Tibial artery (tissue), 4 donors: Measurements from ENCODE around the gene KAT7.

ENCODE experiments used
- DNase-seq, 2 donors: peaks; one replicate each; pipeline ENCODE4 v3.0.0-alpha.2; 2019
- H3K27ac ChIP-seq, 2 donors: fragments of 200-600 bp; sonication (generic) in 1 of 2; 1 replicate in 1 of 2; 2 replicates in 1 of 2; pipeline ENCODE4 v1.5.1; 2018 to 2019; ENCODE audit warnings: mild to moderate bottlenecking in 1 of 2
- H3K27me3 ChIP-seq, 2 donors: fragments of 200-600 bp; sonication (generic) in 1 of 2; one replicate each; pipeline versions ENCODE4 v1.5.1 to v1.6.0; 2016 to 2019
- H3K36me3 ChIP-seq, 3 donors: fragments of 200-600 bp; sonication (generic) in 2 of 3; one replicate each; pipeline ENCODE4 v1.5.1; 2016 to 2019; ENCODE audit warnings: mild to moderate bottlenecking in 2 of 3
- H3K4me1 ChIP-seq, 4 donors: fragments of 200-600 bp; sonication (generic) in 2 of 4; 1 replicate in 3 of 4; 2 replicates in 1 of 4; pipeline ENCODE4 v1.5.1; 2016 to 2019
- H3K4me3 ChIP-seq, 2 donors: fragments of 200-600 bp; sonication (generic) in 1 of 2; 1 replicate in 1 of 2; 2 replicates in 1 of 2; pipeline ENCODE4 v1.5.1; 2018 to 2019; ENCODE audit warnings: mild to moderate bottlenecking in 2 of 2
- H3K9me3 ChIP-seq, 3 donors: fragments of 200-600 bp; sonication (generic) in 1 of 3; one replicate each; pipeline ENCODE4 v1.5.1; 2016 to 2019
- intact Hi-C: fragments of 100-400 bp; cut with DNase I; formaldehyde crosslinking; loops from one replicate; pipeline ENCODE4 v1.15.0; 2023; ENCODE audit warnings: low total_unique reads
- TF ChIP-seq, protein P1 (sequence below), 2 experiments: fragments of 200-600 bp in 1 of 2; fragments of 450-650 bp in 1 of 2; IDR thresholded peaks; one replicate each; pipeline ENCODE4 v1.5.1; 2017 to 2019; ENCODE audit warnings: antibody characterized with exemption in 2 of 2, mild to moderate bottlenecking in 1 of 2, moderate library complexity in 1 of 2

Gene KAT7

DNA sequence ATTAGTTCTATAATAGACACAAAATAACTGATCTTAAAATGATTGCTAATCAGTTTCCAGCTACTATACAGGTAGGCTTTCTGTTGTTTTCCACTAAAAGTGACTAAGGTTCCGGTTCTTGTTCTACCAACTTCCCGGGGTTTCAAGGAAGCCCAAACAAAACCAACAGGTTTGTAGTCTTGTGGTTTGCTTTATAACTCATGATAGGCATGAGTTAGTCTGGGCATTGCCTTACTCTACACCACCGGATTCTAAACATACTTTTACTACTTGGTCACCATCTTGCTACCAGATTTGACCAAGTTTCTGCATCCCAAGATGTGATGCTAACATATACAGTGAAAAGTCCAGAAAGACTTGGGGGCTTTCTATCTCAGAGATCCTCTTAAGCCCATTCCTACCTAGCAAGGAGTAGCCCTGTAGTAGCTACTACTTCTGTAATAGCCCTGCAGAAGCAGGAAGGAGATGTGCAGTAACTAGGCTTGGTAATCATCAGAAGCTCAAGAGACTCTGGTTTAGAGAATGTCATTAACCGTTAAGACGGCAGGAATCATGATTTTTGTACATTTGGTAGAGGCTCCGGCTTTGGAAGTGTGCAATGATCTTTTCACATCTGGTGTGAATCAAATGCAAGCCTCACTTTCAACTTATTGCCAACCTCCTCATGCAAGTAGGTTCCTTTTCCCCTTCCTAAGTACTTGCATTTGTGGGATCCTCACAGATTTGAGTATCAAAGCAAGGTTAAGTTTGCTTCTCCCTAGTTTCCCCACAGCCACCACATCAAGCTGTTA, 26.1 kb upstream of the KAT7 start:
- intact Hi-C loops: no loop called here
- Histone ChIP-seq H3K27me3 (no peaks in the 10 kb centered on the region), H3K4me3 (peak overlapping the region; percentile 86 to 97), H3K27ac (peak overlapping the region; percentile 79 to 90), H3K9me3 (no peaks in the 10 kb centered on the region), H3K36me3 (no peaks in the 10 kb centered on the region), H3K4me1 (peaks cover 0 to 26% (median 13%) of the 10 kb centered on the region in 4 donors)
- no peak for DNase-seq
- TF ChIP-seq, protein P1, sequence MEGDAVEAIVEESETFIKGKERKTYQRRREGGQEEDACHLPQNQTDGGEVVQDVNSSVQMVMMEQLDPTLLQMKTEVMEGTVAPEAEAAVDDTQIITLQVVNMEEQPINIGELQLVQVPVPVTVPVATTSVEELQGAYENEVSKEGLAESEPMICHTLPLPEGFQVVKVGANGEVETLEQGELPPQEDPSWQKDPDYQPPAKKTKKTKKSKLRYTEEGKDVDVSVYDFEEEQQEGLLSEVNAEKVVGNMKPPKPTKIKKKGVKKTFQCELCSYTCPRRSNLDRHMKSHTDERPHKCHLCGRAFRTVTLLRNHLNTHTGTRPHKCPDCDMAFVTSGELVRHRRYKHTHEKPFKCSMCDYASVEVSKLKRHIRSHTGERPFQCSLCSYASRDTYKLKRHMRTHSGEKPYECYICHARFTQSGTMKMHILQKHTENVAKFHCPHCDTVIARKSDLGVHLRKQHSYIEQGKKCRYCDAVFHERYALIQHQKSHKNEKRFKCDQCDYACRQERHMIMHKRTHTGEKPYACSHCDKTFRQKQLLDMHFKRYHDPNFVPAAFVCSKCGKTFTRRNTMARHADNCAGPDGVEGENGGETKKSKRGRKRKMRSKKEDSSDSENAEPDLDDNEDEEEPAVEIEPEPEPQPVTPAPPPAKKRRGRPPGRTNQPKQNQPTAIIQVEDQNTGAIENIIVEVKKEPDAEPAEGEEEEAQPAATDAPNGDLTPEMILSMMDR (IDR thresholded peaks at IDR 0.05): no peak

DNA sequence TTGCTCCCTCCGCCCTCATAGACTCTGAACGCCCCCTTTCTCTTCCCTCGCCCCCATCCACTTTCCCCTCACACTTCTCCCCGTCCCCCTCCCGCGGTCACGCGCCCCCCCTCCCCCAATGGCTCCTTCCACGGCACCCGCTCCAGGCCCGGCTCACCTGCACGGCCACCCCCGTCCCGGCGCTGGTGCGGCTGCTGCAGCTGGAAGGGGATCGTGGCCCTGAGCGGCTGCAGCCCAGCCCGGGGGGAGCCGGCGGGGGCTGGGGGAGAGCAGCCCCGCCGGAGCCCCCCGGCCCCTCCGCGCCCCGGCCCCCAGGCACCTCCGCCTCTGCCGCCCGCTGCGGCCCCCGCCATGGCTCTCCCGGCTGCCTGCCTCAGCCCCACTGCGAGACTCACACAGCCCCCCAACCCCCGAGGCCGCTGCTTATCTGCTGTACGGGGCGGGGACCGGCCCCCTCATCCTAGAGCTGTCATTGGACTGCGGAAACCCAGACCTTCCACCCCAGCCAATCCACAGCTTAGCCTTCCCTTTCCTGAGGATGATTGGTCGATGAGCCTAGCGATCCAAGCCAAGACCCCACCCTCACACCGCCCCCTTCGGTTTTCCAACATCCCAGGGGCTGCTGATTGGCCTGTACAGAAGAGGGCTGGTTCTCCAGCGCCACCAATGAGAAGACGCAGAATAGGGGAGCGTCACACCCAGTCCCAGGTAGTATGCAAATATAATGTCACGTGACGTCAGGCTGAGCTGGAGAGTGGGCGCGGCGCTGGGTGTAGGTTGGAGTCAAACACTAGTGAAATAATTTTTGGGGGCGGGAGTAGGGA, 24.5 kb upstream of the KAT7 start, which contains the start of gene FAM117A:
TSS of gene FAM117A (minus strand) at position 397 of the 824 bp plus-strand sequence. CDS start at position 353, 44 bp downstream.
- TF ChIP-seq, protein P1 (IDR thresholded peaks at IDR 0.05): peak in 1 of 2 experiments; percentile 8
- Histone ChIP-seq H3K9me3 (no peaks in the 10 kb centered on the region), H3K4me3 (peak within 1 kb of the TSS; percentile 86 to 97), H3K27me3 (no peaks in the 10 kb centered on the region), H3K27ac (peak within 1 kb of the TSS; percentile 79 to 90), H3K36me3 (no peaks in the 10 kb centered on the region), H3K4me1 (peaks cover 0 to 23% (median 13%) of the 10 kb centered on the region in 4 donors)
- intact Hi-C loops: no loop called here
- peak; percentile 94 to 99 for DNase-seq

DNA sequence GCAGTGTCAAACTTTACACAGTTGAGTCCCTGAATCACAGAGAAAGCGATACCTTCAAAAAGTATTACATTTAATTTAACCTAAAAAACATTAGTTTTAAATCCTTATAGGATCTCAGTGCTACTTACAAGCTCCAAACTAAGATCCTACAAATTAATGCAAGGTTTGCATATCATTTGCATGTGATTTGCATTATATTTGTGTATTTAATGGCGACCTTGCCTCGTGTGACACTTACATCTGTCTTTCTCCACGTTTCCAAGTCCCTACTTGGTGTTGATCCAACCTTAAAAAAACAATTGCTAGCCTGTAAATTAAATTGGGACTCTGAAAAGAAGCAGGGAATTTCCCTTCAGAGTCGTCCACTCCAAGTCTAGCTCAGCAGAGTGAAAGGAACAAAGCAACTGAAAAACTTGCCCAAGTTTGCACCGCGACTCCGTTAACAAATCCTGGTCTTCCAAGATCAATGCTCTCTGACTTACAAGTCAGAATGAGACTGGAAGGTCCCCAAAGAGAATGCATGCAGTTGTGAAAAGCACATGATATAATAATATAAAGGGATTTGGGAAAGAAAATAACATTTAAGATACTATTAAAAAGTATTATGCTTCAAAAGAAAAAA, 23.8 kb upstream of the KAT7 start:
- peak overlapping the region; percentile 79 to 90 for H3K27ac ChIP-seq
- H3K4me3 ChIP-seq: peak overlapping the region; percentile 86 to 97
- DNase-seq: no peak
- H3K9me3 ChIP-seq: no peaks in the 10 kb centered on the region
- no peaks in the 10 kb centered on the region for H3K27me3 ChIP-seq
- intact Hi-C loops: no loop called here
- H3K4me1 ChIP-seq: peaks cover 0 to 23% (median 13%) of the 10 kb centered on the region in 4 donors
- H3K36me3 ChIP-seq: no peaks in the 10 kb centered on the region
- TF ChIP-seq, protein P1 (IDR thresholded peaks at IDR 0.05): no peak

DNA sequence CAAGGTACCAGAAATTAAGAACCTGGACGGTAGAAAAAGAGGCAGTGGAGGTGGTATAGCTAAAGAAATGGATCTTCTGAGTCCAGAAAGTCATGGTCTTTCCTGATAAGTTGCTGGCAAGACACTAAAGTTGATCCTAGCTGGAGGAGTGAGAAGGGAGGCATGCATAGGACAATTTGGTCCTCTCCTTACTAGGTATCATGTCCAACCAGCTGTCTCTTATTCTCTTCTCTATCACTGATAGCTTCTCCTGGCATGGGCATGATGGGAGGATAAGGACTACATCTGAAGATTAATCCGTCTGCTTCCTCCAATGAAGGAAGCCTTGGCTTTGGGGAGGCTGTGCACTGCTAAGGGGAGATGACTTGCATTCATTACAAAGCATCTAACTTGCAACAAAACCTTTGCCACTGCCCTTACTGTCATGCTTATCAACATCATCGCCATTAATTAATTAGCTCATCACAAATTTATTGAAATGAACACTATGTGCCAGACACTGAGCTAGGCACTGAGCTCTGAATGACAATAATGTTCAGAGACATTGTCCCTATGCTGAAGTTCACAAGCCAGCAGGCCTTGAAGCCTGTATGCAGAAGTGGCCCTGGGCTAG, 21.5 kb upstream of the KAT7 start:
- TF ChIP-seq, protein P1 (IDR thresholded peaks at IDR 0.05): no peak
- H3K9me3 ChIP-seq: no peaks in the 10 kb centered on the region
- H3K36me3 ChIP-seq: no peaks in the 10 kb centered on the region
- no peaks in the 10 kb centered on the region for H3K27me3 ChIP-seq
- H3K4me3 ChIP-seq: no peak overlapping the region
- no peak overlapping the region for H3K27ac ChIP-seq
- H3K4me1 ChIP-seq: peaks cover 0 to 21% (median 11%) of the 10 kb centered on the region in 4 donors
- intact Hi-C loops: no loop called here
- no peak for DNase-seq
